Karpas-422 (cell line): Measurements from ENCODE around the gene GRIFIN. TPM values are rescaled to one million over a fixed set of nuclear protein-coding genes. Genes with fewer than 3 reads are reported as not detected.

Experiments
- DNase-seq: peaks from one replicate; pipeline ENCODE4 v3.0.0-alpha.2; 2015
- H2AFZ ChIP-seq: fragments of 200-600 bp; sonication (generic); 2 replicates; pipeline ENCODE4 v1.6.1; 2014; ENCODE audit warnings: antibody characterized with exemption, low read length, mixed read lengths
- H3K27ac ChIP-seq: fragments of 200-600 bp; sonication (generic); 2 replicates; pipeline ENCODE4 v1.5.1; 2014; ENCODE audit warnings: mild to moderate bottlenecking, low read length, moderate library complexity
- H3K27me3 ChIP-seq: fragments of 200-600 bp; sonication (generic); 2 replicates; pipeline ENCODE4 v1.6.1; 2014; ENCODE audit warnings: low read length, mixed read lengths
- H3K36me3 ChIP-seq: fragments of 200-600 bp; sonication (generic); 2 replicates; pipeline ENCODE4 v1.6.1; 2014; ENCODE audit warnings: low read length, mixed read lengths; ENCODE audit not compliant: insufficient read depth
- H3K4me1 ChIP-seq: fragments of 200-600 bp; sonication (generic); 2 replicates; pipeline ENCODE4 v1.6.1; 2014; ENCODE audit warnings: mild to moderate bottlenecking, low read length, mixed read lengths
- H3K4me2 ChIP-seq: fragments of 200-600 bp; sonication (generic); 2 replicates; pipeline ENCODE4 v1.6.1; 2014; ENCODE audit warnings: low read length, low read depth, mild to moderate bottlenecking; ENCODE audit not compliant: poor library complexity, severe bottlenecking
- H3K4me3 ChIP-seq: fragments of 200-600 bp; sonication (generic); 2 replicates; pipeline ENCODE4 v1.5.1; 2014; ENCODE audit warnings: mild to moderate bottlenecking, antibody characterized with exemption, low read length, mixed read lengths
- H3K79me2 ChIP-seq: fragments of 200-600 bp; sonication (generic); 2 replicates; pipeline ENCODE4 v1.6.1; 2014; ENCODE audit warnings: mild to moderate bottlenecking, low read length, mixed read lengths
- H3K9ac ChIP-seq: fragments of 200-600 bp; sonication (generic); 2 replicates; pipeline ENCODE4 v1.6.0; 2014; ENCODE audit warnings: low read length
- H3K9me2 ChIP-seq: fragments of 200-600 bp; sonication (generic), shearing (Covaris generic); replicated peaks from 2 replicates; pipeline ENCODE4 v1.6.0; 2014; ENCODE audit warnings: mild to moderate bottlenecking, low read length, moderate library complexity; ENCODE audit not compliant: insufficient read depth
- H3K9me3 ChIP-seq: fragments of 300-700, 200-600 bp; sonication (generic); 2 replicates; pipeline ENCODE4 v1.6.1; 2014; ENCODE audit warnings: low read length, mixed read lengths
- H4K20me1 ChIP-seq: fragments of 200-600 bp; sonication (generic); 2 replicates; pipeline ENCODE4 v1.6.1; 2014; ENCODE audit warnings: mild to moderate bottlenecking, antibody characterized with exemption, low read length, low read depth; ENCODE audit not compliant: insufficient read depth
- total RNA-seq: library from RNA; depleted of rRNA; stranded (reverse); fragments of >200 nt; shearing (Covaris generic); gene quantifications from 2 replicates; pipeline ENCODE4 v1.2.3, GENCODE V29; 2014; ENCODE audit warnings: low replicate concordance

Gene GRIFIN
- total RNA-seq, 1 experiment from 2014 or later = not detected

DNA sequence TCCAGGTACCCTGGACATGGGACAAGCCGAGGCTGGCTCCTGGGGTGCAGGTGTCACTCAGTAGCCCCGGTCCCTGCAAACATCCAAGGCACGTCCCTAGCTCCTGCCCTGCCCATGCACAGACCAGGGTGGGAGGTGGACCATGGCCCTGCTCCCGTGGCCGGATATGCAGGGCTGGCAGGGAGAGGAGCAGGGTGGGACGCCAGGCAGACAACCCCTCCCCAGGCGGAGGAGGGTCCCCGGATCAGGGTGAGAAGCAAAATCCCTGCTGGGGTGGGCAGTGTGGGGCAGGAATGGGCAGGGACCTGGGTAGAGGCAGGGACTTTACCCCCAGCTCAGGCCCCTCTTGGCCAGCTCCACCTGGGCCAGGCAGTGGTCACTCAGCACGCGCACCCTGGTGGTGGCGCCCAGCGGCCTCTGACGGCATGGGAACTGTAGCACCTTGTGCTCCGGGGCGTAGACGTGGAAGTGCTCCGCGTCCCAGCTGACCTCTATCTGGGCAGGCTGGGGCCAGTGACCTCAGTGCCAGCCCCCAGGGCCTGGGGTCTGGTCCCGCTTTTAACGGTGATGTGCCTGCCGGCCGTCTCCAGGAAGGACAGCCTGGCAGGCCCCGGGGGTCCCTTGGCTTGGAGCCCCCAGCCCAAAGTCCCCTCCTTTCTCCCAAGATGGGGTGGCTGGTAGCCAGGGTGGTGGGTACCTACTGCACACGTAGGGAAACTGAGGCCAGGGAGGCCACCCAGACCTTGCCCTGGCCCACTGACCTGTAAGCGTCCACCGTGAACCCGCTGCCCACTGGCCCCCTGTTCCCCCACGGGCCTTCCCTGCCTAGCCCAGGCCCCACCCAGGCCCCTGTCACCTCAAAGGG lies 1.2 kb downstream of the GRIFIN start:
- H3K4me3 ChIP-seq = no peak overlapping the region
- no peak overlapping the region for H2AFZ ChIP-seq
- no peak overlapping the region for H3K4me2 ChIP-seq
- no peak overlapping the region for H3K27ac ChIP-seq
- no peaks in the 10 kb centered on the region for H4K20me1 ChIP-seq
- no peaks in the 10 kb centered on the region for H3K79me2 ChIP-seq
- H3K27me3 ChIP-seq = no peaks in the 10 kb centered on the region
- no peak overlapping the region for H3K9ac ChIP-seq
- H3K4me1 ChIP-seq = no peaks in the 10 kb centered on the region
- H3K36me3 ChIP-seq = no peaks in the 10 kb centered on the region
- H3K9me2 ChIP-seq = no peaks in the 10 kb centered on the region
- DNase-seq = no peak
- no peaks in the 10 kb centered on the region for H3K9me3 ChIP-seq

DNA sequence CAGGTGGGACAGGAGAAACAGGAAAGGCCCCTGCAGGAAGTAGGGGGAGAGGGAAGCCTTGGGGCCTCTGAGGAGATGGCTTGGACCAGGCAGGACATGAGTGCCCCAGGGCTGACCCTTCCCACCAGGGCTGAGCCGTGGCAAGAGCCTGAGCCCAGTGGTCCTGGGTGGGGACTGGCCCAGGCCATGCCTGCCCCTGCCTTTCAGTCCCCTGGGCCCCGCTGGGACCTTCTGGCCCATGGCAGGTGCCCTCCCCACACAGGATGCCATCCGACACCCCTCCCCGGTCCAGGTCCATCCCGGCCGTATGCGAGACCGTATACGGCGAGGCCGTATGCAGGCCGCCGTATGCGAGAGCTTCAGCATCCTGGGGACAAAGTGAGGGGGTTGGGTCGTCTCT lies 2.0 kb downstream of the GRIFIN start:
- no peaks in the 10 kb centered on the region for H3K9me3 ChIP-seq
- no peaks in the 10 kb centered on the region for H4K20me1 ChIP-seq
- H3K4me3 ChIP-seq = no peak overlapping the region
- H3K4me2 ChIP-seq = no peak overlapping the region
- no peaks in the 10 kb centered on the region for H3K4me1 ChIP-seq
- DNase-seq = no peak
- no peaks in the 10 kb centered on the region for H3K27me3 ChIP-seq
- H3K36me3 ChIP-seq = no peaks in the 10 kb centered on the region
- H3K9me2 ChIP-seq = no peaks in the 10 kb centered on the region
- H3K9ac ChIP-seq = no peak overlapping the region
- no peaks in the 10 kb centered on the region for H3K79me2 ChIP-seq
- H2AFZ ChIP-seq = no peak overlapping the region
- H3K27ac ChIP-seq = no peak overlapping the region

- H3K9me3 ChIP-seq = no peaks in the 10 kb centered on the region
These were observed 2.6 kb downstream of the GRIFIN start for GRCh38 chr7:2473496-2474180.

DNA sequence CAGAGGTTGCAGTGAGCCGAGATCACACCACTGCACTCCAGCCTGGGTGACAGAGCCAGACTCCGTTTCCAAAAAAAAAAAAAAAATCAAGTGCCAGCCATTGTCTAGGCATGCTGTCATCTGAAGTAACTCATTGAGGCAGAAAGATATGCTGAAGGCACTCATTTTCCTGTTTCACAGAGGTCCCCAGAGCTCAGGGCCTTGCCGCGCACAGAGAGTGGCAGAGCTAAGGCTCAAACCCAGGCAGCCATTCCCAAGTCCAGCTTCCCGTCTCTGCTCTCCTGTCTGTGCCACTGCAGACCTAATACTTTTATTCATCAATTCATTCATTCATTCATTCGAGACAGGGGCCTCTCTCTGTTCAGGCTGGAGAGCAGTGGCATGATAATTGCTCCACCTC lies 3.5 kb downstream of the GRIFIN start:
- H3K4me1 ChIP-seq = no peaks in the 10 kb centered on the region
- no peak overlapping the region for H3K4me2 ChIP-seq
- no peaks in the 10 kb centered on the region for H3K9me2 ChIP-seq
- H3K36me3 ChIP-seq = no peaks in the 10 kb centered on the region
- no peaks in the 10 kb centered on the region; the same call in 1 of the 2 replicates for H4K20me1 ChIP-seq
- DNase-seq = no peak
- H3K9me3 ChIP-seq = no peaks in the 10 kb centered on the region
- H3K27ac ChIP-seq = no peak overlapping the region
- no peaks in the 10 kb centered on the region for H3K27me3 ChIP-seq
- no peak overlapping the region for H3K4me3 ChIP-seq
- H3K79me2 ChIP-seq = no peaks in the 10 kb centered on the region
- H3K9ac ChIP-seq = no peak overlapping the region
- no peak overlapping the region for H2AFZ ChIP-seq

More at GRCh38 chr7:2473496-2474180, 2.6 kb downstream of the GRIFIN start:
- no peak overlapping the region for H2AFZ ChIP-seq
- no peaks in the 10 kb centered on the region; the same call in 1 of the 2 replicates for H4K20me1 ChIP-seq
- no peak overlapping the region for H3K9ac ChIP-seq
- H3K79me2 ChIP-seq = no peaks in the 10 kb centered on the region
- no peak overlapping the region for H3K4me3 ChIP-seq
- no peaks in the 10 kb centered on the region for H3K36me3 ChIP-seq
- no peak overlapping the region for H3K27ac ChIP-seq
- no peaks in the 10 kb centered on the region for H3K4me1 ChIP-seq
- DNase-seq = no peak
- no peaks in the 10 kb centered on the region for H3K27me3 ChIP-seq
- H3K9me2 ChIP-seq = no peaks in the 10 kb centered on the region
- no peak overlapping the region for H3K4me2 ChIP-seq

DNA sequence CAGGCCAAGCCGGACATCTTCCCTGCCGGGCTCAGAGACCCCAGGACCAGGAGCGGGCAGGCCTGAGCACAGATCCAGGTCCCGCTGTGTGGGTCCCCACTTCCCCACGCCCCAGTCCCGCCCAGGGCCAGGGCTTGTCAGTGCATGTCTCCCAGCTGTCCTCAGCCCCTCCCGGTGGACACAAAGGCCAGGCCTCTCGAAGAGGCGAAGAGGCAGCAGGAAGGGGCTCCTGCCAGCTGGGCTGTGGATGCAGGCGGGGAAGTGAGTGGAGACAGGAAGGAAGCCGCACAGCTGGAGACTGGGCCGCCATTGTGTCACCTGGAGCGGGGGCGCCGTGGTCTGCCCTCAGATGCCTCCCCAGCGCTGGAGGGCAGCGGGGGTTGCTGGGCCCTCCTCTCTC lies 4.8 kb downstream of the GRIFIN start:
- no peaks in the 10 kb centered on the region for H3K9me2 ChIP-seq
- H3K4me2 ChIP-seq = no peak overlapping the region
- no peaks in the 10 kb centered on the region for H3K9me3 ChIP-seq
- H2AFZ ChIP-seq = no peak overlapping the region
- DNase-seq = no peak
- H3K79me2 ChIP-seq = no peaks in the 10 kb centered on the region
- H3K36me3 ChIP-seq = no peaks in the 10 kb centered on the region
- H4K20me1 ChIP-seq = no peaks in the 10 kb centered on the region; the same call in 1 of the 2 replicates
- H3K27me3 ChIP-seq = no peaks in the 10 kb centered on the region
- no peak overlapping the region for H3K27ac ChIP-seq
- no peak overlapping the region for H3K4me3 ChIP-seq
- no peak overlapping the region for H3K9ac ChIP-seq
- H3K4me1 ChIP-seq = no peaks in the 10 kb centered on the region

GRCh38 chr7:2471022-2471329 lies 5.2 kb downstream of the GRIFIN start:
- Histone ChIP-seq H3K9me2 (no peaks in the 10 kb centered on the region), H3K4me1 (peaks cover 3% of the 10 kb centered on the region), H3K36me3 (no peaks in the 10 kb centered on the region), H3K27ac (no peak overlapping the region), H3K79me2 (no peaks in the 10 kb centered on the region), H3K4me3 (no peak overlapping the region), H3K9me3 (no peaks in the 10 kb centered on the region), H3K27me3 (no peaks in the 10 kb centered on the region), H4K20me1 (no peaks in the 10 kb centered on the region; the same call in 1 of the 2 replicates), H2AFZ (no peak overlapping the region), H3K9ac (no peak overlapping the region), H3K4me2 (no peak overlapping the region)
- DNase-seq = no peak

DNA sequence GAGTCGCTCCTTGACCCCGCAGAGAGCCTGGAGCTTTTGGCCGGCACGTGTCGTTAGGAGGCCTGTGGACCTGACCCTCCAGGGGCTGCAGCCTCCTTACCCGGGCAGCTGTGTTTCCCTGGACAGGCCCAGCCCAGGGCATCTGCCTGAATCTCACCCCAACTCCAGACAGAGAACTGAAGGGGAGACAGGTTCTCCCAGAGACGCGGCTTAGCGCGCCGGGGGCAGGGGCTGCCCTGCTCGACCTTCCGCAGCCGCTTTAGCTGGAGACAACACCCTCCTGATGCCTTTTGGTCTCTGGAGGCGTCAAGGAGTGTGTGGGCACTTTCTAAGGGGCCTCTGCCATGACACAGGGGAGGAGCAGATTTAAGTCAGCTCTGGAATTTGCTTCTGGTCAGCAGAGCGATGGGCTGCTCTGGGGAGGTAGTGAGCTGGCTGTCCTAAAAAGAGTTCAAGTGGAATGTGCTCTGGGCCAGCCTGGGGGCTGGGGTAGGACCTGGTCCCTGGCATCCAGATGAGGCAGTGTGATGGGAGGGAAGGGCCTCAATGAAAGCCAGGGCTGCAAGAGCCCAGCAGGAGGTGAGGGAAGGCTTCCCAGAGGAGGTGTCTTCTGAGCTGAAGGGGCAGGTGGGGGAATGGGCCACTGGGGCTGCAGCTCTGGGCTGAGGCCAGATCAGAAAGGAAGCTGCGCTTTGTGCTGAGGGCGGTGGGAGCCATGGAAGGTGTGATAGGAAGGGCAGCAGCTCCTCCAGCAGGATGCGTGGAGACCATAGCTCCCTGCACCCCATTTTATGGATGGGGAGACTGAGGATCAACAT lies 5.8 kb downstream of the GRIFIN start:
- no peak for DNase-seq
- H3K9ac ChIP-seq = no peak overlapping the region
- no peaks in the 10 kb centered on the region for H3K79me2 ChIP-seq
- no peak overlapping the region for H2AFZ ChIP-seq
- no peaks in the 10 kb centered on the region for H3K27me3 ChIP-seq
- peaks cover 7% of the 10 kb centered on the region for H3K4me1 ChIP-seq
- no peaks in the 10 kb centered on the region for H3K9me2 ChIP-seq
- no peaks in the 10 kb centered on the region; the same call in 1 of the 2 replicates for H4K20me1 ChIP-seq
- H3K9me3 ChIP-seq = no peaks in the 10 kb centered on the region
- no peak overlapping the region for H3K27ac ChIP-seq
- no peak overlapping the region for H3K4me3 ChIP-seq
- no peak overlapping the region for H3K4me2 ChIP-seq
- no peaks in the 10 kb centered on the region for H3K36me3 ChIP-seq
